Stomach (tissue), 9 donors: ENCODE results near the gene TXLNB. TPM values are rescaled to one million over a fixed set of nuclear protein-coding genes. Genes with fewer than 3 reads are reported as not detected.

ENCODE experiments used
- DNase-seq, 2 donors: peaks; one replicate each; pipeline versions ENCODE4 v3.0.0 to v3.0.0-alpha.2; 2013 to 2019
- H3K27ac ChIP-seq, 5 donors: fragments of 200-600 bp in 4 of 5; sonication (generic) in 4 of 5; one replicate each; pipeline ENCODE4 v1.5.1; 2013 to 2019; ENCODE audit warnings: mild to moderate bottlenecking in 1 of 5, moderate library complexity in 1 of 5
- H3K27me3 ChIP-seq, 3 donors: fragments of 200-600 bp; sonication (generic); one replicate each; pipeline ENCODE4 v1.5.1; 2017 to 2019; ENCODE audit warnings: mixed run types in 1 of 3
- H3K36me3 ChIP-seq, 4 donors: fragments of 200-600 bp; sonication (generic); 1 replicate in 3 of 4; 2 replicates in 1 of 4; pipeline ENCODE4 v1.5.1; 2016 to 2019
- H3K4me1 ChIP-seq, 4 donors: fragments of 200-600 bp; sonication (generic); one replicate each; pipeline ENCODE4 v1.5.1; 2016 to 2019
- H3K4me3 ChIP-seq, 4 donors: fragments of 200-600 bp; sonication (generic) in 3 of 4; one replicate each; pipeline ENCODE4 v1.5.1; 2016 to 2019; ENCODE audit warnings: mild to moderate bottlenecking in 1 of 4
- H3K9me3 ChIP-seq, 4 donors: fragments of 200-600 bp; sonication (generic); one replicate each; pipeline ENCODE4 v1.5.1; 2016 to 2019
- EP300 ChIP-seq: sonication (generic); formaldehyde crosslinking; IDR thresholded peaks from one replicate; pipeline ENCODE4 v1.6.1; 2017; ENCODE audit warnings: antibody characterized with exemption
- POLR2A ChIP-seq, 4 donors: fragments of 450-650 bp; IDR thresholded peaks; one replicate each; pipeline ENCODE4 v1.6.1; 2016; ENCODE audit warnings: antibody characterized with exemption in 4 of 4, control low read depth in 2 of 4, mild to moderate bottlenecking in 1 of 4, moderate library complexity in 1 of 4
- POLR2AphosphoS5 ChIP-seq, 3 donors: sonication (generic); formaldehyde crosslinking; IDR thresholded peaks; one replicate each; pipeline ENCODE4 v1.6.1; 2016; ENCODE audit warnings: antibody characterized with exemption in 3 of 3
- WGBS, 5 donors: extraction: QIAGEN DNeasy Blood & Tissue Kit in 3 of 5; methylation state at CpG; one replicate each; pipeline versions ENCODE4 v1.1.5 to v1.1.7; 2013 to 2018; 5-methylcytosine and 5-hydroxymethylcytosine counted together
- intact Hi-C: fragments of 100-400 bp; cut with DNase I; formaldehyde crosslinking; loops from one replicate; pipeline ENCODE4 v1.15.1; 2023; ENCODE audit warnings: low total_unique reads
- polyA plus RNA-seq, 3 donors: library from polyadenylated mRNA; stranded (reverse); fragments of 200-250 nt; gene quantifications; one replicate each; pipeline ENCODE4 v1.2.3, GENCODE V29; 2013
- total RNA-seq, 5 donors: library from RNA; depleted of rRNA; stranded (reverse); fragments of >200 nt; gene quantifications; one replicate each; pipeline versions ENCODE4 v1.1.0 to v1.2.3, GENCODE V29; 2014 to 2016
- TF ChIP-seq, protein P1 (sequence below), 7 experiments: fragments of 450-650 bp in 4 of 7; fragments of 200-600 bp in 3 of 7; sonication (generic) in 3 of 7; IDR thresholded peaks; one replicate each; pipeline ENCODE4 v1.5.1; 2016 to 2019; ENCODE audit warnings: antibody characterized with exemption in 7 of 7, control low read depth in 2 of 7, mild to moderate bottlenecking in 1 of 7
- donor health status: healthy with polysubstance abuse.
- donor health status: Bipolar disorder and iron deficiency.
- donor health status: healthy.

The TXLNB gene
- total and polyA plus RNA-seq, 8 donors = 0.15 to 1.5 (median 0.61) TPM; not detected in 3

- Histone ChIP-seq H3K27me3 (no peaks in the 10 kb centered on the region), H3K4me1 (peaks cover 0 to 19% (median 3%) of the 10 kb centered on the region in 4 donors), H3K4me3 (no peak overlapping the region), H3K36me3 (no peaks in the 10 kb centered on the region), H3K27ac (no peak overlapping the region), H3K9me3 (no peaks in the 10 kb centered on the region)
- intact Hi-C loops = no loop called here
- WGBS, 5 donors = 81 to 92% (median 90%) methylated on average over 2 of the region's 2 CpGs
- no peak for TF ChIP-seq EP300
- TF ChIP-seq, protein P1, sequence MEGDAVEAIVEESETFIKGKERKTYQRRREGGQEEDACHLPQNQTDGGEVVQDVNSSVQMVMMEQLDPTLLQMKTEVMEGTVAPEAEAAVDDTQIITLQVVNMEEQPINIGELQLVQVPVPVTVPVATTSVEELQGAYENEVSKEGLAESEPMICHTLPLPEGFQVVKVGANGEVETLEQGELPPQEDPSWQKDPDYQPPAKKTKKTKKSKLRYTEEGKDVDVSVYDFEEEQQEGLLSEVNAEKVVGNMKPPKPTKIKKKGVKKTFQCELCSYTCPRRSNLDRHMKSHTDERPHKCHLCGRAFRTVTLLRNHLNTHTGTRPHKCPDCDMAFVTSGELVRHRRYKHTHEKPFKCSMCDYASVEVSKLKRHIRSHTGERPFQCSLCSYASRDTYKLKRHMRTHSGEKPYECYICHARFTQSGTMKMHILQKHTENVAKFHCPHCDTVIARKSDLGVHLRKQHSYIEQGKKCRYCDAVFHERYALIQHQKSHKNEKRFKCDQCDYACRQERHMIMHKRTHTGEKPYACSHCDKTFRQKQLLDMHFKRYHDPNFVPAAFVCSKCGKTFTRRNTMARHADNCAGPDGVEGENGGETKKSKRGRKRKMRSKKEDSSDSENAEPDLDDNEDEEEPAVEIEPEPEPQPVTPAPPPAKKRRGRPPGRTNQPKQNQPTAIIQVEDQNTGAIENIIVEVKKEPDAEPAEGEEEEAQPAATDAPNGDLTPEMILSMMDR (IDR thresholded peaks at IDR 0.05) = no peak
- DNase-seq = no peak
Measured at GRCh38 chr6:139337001-139337400, 45.2 kb upstream of the TXLNB start.

DNA sequence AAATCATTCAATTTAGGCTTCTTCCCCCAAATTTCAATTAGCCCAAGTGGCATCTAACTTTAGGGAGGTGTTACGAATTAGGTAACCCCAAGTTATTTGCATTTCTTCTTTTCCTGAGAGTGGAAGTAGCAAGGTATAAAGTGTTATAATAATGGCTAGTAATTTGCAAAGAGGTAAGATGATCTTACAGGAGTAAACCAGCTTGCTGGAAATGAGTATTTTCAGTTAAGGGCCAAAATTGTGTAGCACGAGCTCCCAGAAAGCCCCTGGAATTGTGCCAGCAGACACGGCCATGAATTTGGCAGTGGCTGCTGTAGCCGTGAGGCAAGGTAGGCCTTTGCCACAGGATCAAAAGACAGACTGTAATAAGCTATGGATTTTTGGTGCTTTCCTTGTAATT, 44.7 kb upstream of the TXLNB start:
- H3K9me3 ChIP-seq = no peaks in the 10 kb centered on the region
- no peaks in the 10 kb centered on the region for H3K27me3 ChIP-seq
- no peaks in the 10 kb centered on the region for H3K36me3 ChIP-seq
- intact Hi-C loops = no loop called here
- DNase-seq = peak; percentile 35 to 50
- H3K4me3 ChIP-seq = no peak overlapping the region
- no peak overlapping the region for H3K27ac ChIP-seq
- TF ChIP-seq POLR2AphosphoS5 (IDR thresholded peaks at IDR 0.05) = no peak
- TF ChIP-seq, protein P1 (IDR thresholded peaks at IDR 0.05) = no peak
- TF ChIP-seq POLR2A (IDR thresholded peaks at IDR 0.05) = no peak
- no peak for TF ChIP-seq EP300
- 29 to 39% (median 34%) methylated on average over 4 of the region's 4 CpGs for WGBS, 5 donors
- peaks cover 0 to 19% (median 3%) of the 10 kb centered on the region in 4 donors for H3K4me1 ChIP-seq

GRCh38 chr6:139335447-139336210, 43.8 kb upstream of the TXLNB start:
- no peak overlapping the region for H3K4me3 ChIP-seq
- H3K9me3 ChIP-seq = no peaks in the 10 kb centered on the region
- TF ChIP-seq POLR2A (IDR thresholded peaks at IDR 0.05) (no peak), EP300 (no peak), POLR2AphosphoS5 (IDR thresholded peaks at IDR 0.05) (no peak)
- TF ChIP-seq, protein P1 (IDR thresholded peaks at IDR 0.05) = no peak
- no peaks in the 10 kb centered on the region for H3K36me3 ChIP-seq
- no peak for DNase-seq
- H3K27me3 ChIP-seq = no peaks in the 10 kb centered on the region
- 82 to 91% (median 88%) methylated on average over 5 of the region's 5 CpGs for WGBS, 5 donors
- intact Hi-C loops = no loop called here
- H3K4me1 ChIP-seq = peaks cover 0 to 19% (median 3%) of the 10 kb centered on the region in 4 donors
- H3K27ac ChIP-seq = peak overlapping the region in 3 of 5 donors; percentile 44 to 57 (median 47)

- no peak overlapping the region for H3K4me3 ChIP-seq
- WGBS, 5 donors = 58 to 83% (median 76%) methylated on average over 5 of the region's 5 CpGs
- H3K36me3 ChIP-seq = no peaks in the 10 kb centered on the region
Measured at GRCh38 chr6:139334806-139335446, 43.1 kb upstream of the TXLNB start.

More at GRCh38 chr6:139334806-139335446, 43.1 kb upstream of the TXLNB start:
- Histone ChIP-seq H3K9me3 (no peaks in the 10 kb centered on the region), H3K4me1 (peaks cover 0 to 19% (median 3%) of the 10 kb centered on the region in 4 donors), H3K27me3 (no peaks in the 10 kb centered on the region), H3K27ac (peak overlapping the region in 4 of 5 donors; percentile 13 to 57 (median 46))
- TF ChIP-seq POLR2A (IDR thresholded peaks at IDR 0.05) (no peak), POLR2AphosphoS5 (IDR thresholded peaks at IDR 0.05) (no peak), EP300 (no peak)
- TF ChIP-seq, protein P1 (IDR thresholded peaks at IDR 0.05) = no peak
- intact Hi-C loops = no loop called here
- peak in 1 of 2 donors; percentile 56 for DNase-seq
